GM04504 (cell line): ENCODE results near the gene GOLGA6L9.
"Not testable (repeated sequence)": the region's sequence is repeated elsewhere in the genome, so short reads cannot be mapped to it uniquely, and the experiment has no call there.

Source experiments
- DNase-seq: peaks from one replicate; pipeline ENCODE4 v3.0.0-alpha.2; 2012; ENCODE audit warnings: low read depth

The GOLGA6L9 gene

DNA sequence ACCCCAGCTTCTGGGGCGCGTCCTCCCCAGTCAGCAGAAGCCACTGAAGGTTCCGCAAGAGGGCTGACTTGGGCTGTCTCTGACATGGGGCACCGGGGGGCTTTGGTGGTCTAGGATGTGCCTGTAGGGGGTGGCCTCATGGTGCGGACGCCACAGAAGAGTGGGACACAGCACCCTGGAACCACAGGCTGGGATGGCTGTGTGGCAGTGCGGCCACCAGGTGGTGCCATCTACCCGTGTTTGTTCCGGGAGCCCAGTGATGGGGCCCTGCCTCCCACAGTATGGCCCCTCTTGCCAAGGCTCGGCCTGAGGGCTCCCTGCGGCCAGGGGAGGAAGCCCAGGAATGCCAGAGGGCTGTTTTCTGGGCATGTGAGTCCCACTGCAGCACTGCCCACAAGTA lies 38.6 kb downstream of the GOLGA6L9 start:
- DNase-seq, result not testable (repeated sequence)

DNA sequence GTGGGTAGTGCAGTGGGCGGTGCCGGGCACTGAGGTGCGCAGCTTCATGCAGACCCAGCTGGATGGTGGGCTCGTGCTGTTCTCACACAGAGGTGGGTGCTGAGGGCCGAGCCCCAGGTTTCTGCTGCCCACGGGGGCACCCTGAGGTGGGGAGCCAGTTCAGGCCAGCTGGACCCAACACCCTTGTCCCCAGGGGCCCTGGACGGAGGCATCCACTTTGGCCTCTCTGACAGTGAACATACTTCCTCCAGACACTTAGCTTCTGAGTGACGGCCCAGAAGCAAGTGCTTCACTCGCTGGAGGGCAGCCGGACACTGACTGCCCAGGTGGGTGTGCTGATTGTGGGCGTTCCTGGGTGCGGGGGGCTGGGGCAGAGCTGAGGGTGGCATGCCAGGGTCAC lies 39.8 kb downstream of the GOLGA6L9 start:
- not testable (repeated sequence) for DNase-seq

DNA sequence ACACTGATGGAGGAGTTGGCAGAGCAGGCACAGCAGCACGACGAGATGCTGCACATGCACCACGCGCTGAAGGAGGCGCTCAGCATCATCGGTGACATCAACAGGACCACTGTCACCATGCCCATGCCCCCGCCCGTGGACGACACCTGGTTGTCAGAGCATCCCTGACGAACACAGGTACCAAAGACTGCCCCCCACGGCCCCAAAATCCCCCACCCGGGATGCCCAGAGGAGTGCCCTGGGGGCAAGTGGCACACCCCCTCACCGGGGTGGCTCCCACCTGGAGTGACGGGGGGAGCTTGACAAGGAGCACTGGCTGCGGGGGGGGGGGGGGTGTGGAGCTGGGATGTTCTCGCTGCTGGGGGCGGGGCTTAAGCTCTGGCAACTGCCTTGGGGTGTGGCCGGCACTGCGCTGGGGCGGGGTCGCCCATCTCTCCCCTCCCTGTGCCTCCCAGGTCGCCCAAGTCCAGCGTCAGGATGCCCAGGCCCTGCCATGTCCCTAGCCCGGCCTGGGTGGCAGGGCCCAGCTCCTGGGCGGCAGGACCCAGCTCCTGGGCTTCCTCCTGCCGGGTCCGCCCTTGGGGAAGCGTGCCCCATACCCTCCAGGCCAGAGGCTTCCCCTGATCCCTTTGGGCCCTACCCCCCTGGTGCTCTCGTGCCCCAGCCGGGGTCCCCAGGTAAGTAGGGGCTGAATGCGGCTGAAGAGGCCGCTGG lies 42.8 kb downstream of the GOLGA6L9 start:
- DNase-seq, result not testable (repeated sequence)

DNA sequence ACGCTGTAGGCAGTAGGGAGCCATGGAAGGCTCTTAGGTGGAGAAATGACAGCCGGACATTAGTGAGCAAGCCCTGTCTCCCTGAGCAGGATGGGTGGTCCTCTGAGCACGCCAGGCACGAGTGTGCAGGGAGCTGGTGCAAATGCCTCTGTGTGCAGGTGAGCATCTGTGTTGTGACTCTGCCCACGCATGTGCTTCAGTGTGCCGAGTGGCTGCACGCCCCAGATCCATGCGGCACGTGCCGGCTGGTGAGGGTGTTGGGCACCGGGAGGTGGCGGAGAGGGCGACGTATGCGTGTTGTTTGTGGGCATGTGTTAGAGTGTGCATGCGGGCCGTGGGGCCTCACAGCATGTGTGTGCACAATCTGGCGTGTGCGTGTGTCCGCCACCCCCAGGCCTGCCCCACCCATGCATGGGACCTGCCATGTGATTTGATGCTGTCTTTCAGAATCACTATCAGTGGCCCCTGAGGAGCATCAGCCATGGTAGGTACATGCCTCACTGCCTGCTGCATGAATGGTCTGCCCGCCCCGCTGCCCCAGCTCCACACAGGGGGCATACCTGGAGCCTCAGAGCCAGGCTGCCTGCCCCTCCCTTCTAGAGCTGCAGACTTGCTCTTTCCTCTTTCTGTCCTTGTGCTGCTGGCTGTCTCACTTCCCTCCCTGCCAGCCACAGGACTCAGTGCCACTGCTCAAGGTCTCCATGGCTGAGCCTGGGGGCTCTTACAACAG lies 45.1 kb downstream of the GOLGA6L9 start:
- not testable (repeated sequence) for DNase-seq

DNA sequence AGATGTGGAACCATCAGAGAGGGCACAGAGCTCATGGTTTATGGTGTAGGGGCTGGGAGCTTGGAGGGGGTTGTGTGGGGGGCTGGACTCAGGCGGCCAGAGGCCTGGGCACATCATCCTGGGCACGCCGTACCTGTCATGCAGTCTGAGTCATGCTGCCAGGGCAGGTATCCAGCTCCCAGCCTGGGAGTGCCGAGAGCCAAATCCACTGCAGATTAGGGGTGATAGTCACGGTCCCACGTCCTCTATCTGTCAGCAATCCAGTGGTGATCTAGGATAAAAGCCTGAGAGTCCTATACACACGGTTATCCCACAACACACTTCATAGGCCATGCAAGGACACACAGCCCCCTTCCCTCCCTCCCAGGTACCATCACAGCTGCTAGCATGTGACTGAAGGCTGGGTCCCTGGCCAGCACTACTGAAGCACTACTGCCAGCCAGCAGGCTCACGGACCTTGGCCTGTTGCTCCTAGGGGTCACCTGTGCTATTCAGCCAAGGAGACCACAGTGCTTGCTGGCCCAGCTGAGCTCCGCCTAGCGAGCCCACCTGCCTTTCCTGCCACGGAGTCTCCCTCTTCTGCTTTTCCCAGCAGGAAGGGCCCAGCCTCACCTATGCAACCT lies 45.8 kb downstream of the GOLGA6L9 start:
- not testable (repeated sequence) for DNase-seq

DNA sequence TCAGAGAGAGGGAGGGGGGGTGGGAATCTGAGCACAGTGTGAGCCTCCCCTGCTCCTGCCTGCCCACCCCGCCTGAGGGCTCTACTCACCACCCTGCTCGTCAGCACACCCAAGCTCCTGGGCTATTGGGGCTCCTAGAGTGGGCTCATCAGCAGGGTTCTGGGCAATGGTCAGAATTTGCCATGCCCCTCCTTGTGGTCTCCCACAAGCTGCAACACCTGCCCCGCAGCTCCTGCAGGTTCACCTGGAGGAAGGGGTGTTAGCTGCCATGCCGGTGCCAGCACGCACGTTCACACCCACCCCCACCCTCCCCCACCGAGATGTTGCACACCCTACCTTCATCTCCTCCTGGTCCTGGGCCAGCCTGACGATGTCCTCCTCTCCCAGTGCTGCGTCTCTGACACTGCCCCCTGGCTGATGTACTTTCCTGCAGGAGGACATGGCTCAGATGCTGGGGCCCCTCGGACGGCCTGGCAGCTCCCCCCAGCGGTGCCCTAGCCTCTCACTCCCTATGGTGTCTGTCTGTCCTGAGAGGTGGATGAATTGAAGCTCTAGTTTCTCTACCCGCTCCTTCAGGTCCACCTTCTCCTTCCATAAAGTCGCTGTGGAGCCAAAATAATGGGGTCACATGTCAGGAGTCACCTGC lies 47.2 kb downstream of the GOLGA6L9 start:
- DNase-seq, result not testable (repeated sequence)

DNA sequence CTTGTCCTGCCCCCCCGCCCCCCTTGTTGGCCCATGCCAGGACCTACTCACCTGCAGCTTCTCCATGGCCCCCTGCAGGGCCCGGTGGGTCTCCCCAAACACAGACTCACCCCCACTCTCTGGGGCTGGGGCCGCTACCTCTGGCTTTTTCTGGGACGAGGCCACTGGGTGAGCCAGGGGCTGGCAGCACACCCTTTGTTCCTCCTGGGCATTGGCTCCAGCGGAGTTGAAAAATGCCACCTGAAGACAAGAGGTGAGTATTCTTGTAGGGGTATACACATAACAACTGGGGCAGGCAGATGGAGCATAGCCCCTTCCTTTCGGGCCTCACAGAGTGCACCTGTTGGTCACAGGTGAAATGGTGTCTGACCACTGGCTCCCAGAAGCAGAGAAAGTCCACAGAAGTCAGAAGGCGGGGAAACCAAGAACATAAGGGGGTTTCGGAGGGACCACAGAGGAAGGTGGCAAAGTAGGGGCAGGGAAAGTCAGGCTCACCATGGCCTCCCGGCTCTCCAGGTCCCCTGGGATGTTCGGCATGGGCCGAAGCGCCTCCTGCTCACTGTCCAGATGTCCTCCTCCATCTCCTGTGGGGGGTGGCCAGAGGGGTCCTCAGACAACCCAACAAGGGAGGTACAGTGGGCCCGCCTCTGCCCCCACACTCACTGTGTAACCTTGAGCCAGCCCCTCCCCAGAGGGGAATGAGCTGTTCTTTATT lies 47.9 kb downstream of the GOLGA6L9 start:
- DNase-seq, result not testable (repeated sequence)
